ENCODE results near the gene RANBP3L. TPM values are rescaled to one million over a fixed set of nuclear protein-coding genes. Genes with fewer than 3 reads are reported as not detected.

Gene RANBP3L
- total RNA-seq, 4 donors from 2014 or later, result 6.5 to 15.8 (median 8.5) TPM

- Histone ChIP-seq H3K27me3 (no peaks in the 10 kb centered on the region), H3K4me1 (no peaks in the 10 kb centered on the region), H3K9me3 (no peaks in the 10 kb centered on the region), H3K27ac (no peak overlapping the region), H3K4me3 (replicated peaks in 1 of 3) (no peak overlapping the region), H3K36me3 (no peaks in the 10 kb centered on the region)
- 51 to 84% methylated on average over 1 of the region's 1 CpG for WGBS, 2 donors
- intact Hi-C loops (cut with DNase I), result no loop called here
- no peak for DNase-seq
- TF ChIP-seq POLR2A (IDR thresholded peaks at IDR 0.05), result no peak
Measured at GRCh38 chr5:36311956-36312355, 10.3 kb upstream of the RANBP3L start.

DNA sequence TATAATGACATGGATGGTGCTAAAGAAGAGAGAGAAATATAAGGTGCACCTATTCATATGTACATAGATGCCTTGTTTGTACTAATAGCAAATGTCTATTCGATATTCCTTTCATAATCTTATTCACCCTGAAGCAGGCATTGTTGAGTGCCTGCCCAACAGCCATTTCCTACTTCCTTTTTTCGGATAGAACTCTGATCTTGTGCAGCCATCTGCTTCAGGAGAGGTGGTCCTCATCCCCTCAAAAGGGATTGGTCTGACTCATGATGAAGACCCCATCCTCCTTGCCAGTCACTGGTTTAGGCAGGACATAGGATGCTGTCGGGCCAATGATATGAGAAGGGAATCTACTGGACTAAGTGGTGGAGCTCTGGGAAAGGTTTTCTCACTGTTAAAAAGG is 8.4 kb upstream of the RANBP3L start:
- Histone ChIP-seq H3K36me3 (no peaks in the 10 kb centered on the region), H3K9me3 (no peaks in the 10 kb centered on the region), H3K27ac (no peak overlapping the region), H3K4me3 (replicated peaks in 1 of 3) (no peak overlapping the region), H3K4me1 (peaks cover 5 to 8% of the 10 kb centered on the region in 2 donors), H3K27me3 (no peaks in the 10 kb centered on the region)
- no peak for DNase-seq
- TF ChIP-seq, protein P1, sequence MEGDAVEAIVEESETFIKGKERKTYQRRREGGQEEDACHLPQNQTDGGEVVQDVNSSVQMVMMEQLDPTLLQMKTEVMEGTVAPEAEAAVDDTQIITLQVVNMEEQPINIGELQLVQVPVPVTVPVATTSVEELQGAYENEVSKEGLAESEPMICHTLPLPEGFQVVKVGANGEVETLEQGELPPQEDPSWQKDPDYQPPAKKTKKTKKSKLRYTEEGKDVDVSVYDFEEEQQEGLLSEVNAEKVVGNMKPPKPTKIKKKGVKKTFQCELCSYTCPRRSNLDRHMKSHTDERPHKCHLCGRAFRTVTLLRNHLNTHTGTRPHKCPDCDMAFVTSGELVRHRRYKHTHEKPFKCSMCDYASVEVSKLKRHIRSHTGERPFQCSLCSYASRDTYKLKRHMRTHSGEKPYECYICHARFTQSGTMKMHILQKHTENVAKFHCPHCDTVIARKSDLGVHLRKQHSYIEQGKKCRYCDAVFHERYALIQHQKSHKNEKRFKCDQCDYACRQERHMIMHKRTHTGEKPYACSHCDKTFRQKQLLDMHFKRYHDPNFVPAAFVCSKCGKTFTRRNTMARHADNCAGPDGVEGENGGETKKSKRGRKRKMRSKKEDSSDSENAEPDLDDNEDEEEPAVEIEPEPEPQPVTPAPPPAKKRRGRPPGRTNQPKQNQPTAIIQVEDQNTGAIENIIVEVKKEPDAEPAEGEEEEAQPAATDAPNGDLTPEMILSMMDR (IDR thresholded peaks at IDR 0.05), result no peak
- no peak for TF ChIP-seq POLR2A (IDR thresholded peaks at IDR 0.05)
- intact Hi-C loops (cut with DNase I), result no loop called here
- WGBS, 2 donors, result 87 to 89% methylated on average over 3 of the region's 3 CpGs

DNA sequence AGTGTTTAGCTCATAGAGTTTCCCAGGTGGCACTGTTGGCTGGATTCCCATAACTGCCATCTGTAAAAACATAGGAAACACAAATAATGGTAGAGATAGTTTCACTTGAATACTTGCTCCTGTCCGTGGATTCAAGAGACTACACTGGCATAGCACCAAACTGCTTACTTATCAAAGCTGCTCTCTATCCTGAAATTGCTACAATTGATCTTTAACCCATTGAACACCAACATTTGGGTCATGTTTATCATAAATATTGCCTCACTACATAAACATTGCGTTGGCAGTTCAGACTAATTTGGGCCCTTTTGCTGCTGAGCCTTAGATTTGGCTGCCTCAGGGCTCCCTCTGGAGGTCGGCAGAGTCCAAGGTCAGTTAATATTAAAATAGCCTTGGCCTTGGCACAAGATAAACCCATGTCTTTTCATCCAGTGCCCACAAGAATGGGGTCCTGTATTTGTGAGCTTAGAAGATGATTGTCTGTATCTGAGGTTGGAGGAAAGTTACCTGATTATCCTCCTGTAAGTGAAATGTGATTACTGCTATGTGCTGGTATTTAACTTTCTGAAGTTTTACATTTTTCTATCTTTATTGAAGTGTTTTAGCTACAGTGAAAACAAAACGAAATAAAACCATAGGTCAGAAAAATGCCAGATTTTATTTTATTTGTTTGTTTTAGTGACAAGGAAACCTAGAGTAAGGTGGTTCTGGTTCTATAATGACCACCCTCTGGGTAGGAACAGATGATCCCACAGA is 4.0 kb upstream of the RANBP3L start:
- Histone ChIP-seq H3K4me1 (peaks cover 15 to 22% of the 10 kb centered on the region in 2 donors), H3K4me3 (replicated peaks in 1 of 3) (no peak overlapping the region), H3K9me3 (no peaks in the 10 kb centered on the region), H3K27me3 (no peaks in the 10 kb centered on the region), H3K27ac (peak overlapping the region in 2 of 3 donors; percentile 14 to 63), H3K36me3 (no peaks in the 10 kb centered on the region)
- intact Hi-C loops (cut with DNase I), result loop anchor here (5.0 to 10.0 kb wide), 3 partner anchors 38 to 128 kb away; partner anchors contain the start of gene NADK2
- TF ChIP-seq POLR2A (IDR thresholded peaks at IDR 0.05), result no peak
- TF ChIP-seq, protein P1 (IDR thresholded peaks at IDR 0.05), result peak in 5 of 6 experiments; percentile 62 to 94 (median 86)
- DNase-seq, result peak; percentile 61 to 70
- 17 to 22% methylated on average over 4 of the region's 4 CpGs for WGBS, 2 donors

- Histone ChIP-seq H3K4me1 (peaks cover 19 to 33% of the 10 kb centered on the region in 2 donors), H3K4me3 (replicated peaks in 1 of 3) (no peak overlapping the region), H3K27ac (peak overlapping the region in 1 of 3 donors; percentile 21), H3K27me3 (no peaks in the 10 kb centered on the region), H3K36me3 (no peaks in the 10 kb centered on the region), H3K9me3 (no peaks in the 10 kb centered on the region)
- TF ChIP-seq, protein P1 (IDR thresholded peaks at IDR 0.05), result no peak
- no peak for TF ChIP-seq POLR2A (IDR thresholded peaks at IDR 0.05)
- DNase-seq, result no peak
- intact Hi-C loops (cut with DNase I), result loop anchor here (10.0 kb wide), 1 partner anchor 59 kb away; the partner anchor contains the start of gene NADK2
- 62 to 71% methylated on average over 7 of the region's 7 CpGs for WGBS, 2 donors
Measured at GRCh38 chr5:36304095-36304805, 2.5 kb upstream of the RANBP3L start.

DNA sequence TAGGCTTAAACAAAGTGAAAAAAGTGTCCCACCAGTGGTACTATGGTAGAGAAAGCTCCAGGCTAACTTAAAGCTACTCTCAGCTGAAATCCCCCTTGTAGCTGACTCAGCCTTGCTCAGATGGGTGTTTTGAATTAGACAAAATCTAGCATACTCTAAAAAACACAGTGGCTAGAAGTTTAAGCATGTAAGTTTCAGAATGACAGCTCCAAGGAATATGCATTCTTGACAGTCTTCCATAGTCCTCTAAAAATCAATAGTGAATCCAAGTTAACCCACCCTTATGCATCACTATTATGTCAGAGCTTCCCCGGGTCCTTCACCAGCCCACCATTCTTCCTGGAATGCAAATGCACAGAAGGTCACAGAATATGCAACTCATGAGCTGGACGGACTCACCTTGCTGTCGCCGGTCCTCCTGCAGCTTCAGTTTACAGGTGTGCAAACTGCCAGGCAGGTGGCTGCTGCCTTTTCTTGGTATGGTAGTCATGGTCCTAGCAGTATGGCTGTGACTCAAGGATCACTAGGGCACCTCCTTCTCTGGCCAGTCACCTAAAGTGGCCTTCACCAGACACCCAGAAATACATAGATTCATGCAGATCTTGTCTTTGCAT is 668 bp downstream of the RANBP3L start:
- H3K4me3 ChIP-seq (replicated peaks in 1 of 3), result peak overlapping the region in 1 of 3 donors; percentile 18
- WGBS, 2 donors, result 40 to 54% methylated on average over 3 to 4 of the region's 4 CpGs
- no peaks in the 10 kb centered on the region for H3K9me3 ChIP-seq
- intact Hi-C loops (cut with DNase I), result loop anchor here (10.0 kb wide), 1 partner anchor 56 kb away; the partner anchor contains the start of gene NADK2
- no peaks in the 10 kb centered on the region for H3K27me3 ChIP-seq
- H3K36me3 ChIP-seq, result no peaks in the 10 kb centered on the region
- peaks cover 19 to 33% of the 10 kb centered on the region in 2 donors for H3K4me1 ChIP-seq
- H3K27ac ChIP-seq, result peak overlapping the region; percentile 88 to 96 (median 88)
- TF ChIP-seq POLR2A (IDR thresholded peaks at IDR 0.05), result no peak
- TF ChIP-seq, protein P1 (IDR thresholded peaks at IDR 0.05), result no peak
- peak; percentile 26 to 27 for DNase-seq

Measured in thyroid gland (tissue), 4 donors.